Naive B cell (primary cell): ENCODE measurements around the gene PCDHGA6. TPM values are rescaled to one million over a fixed set of nuclear protein-coding genes. Genes with fewer than 3 reads are reported as not detected.
"Not testable (repeated sequence)": the region's sequence is repeated elsewhere in the genome, so short reads cannot be mapped to it uniquely, and the experiment has no call there.

Experiments used
- ATAC-seq, 2 donors: fragments of 150-1000 bp; cut with Tn5 transposase; 2 replicates each; pipeline ENCODE4 v1.10.0; 2021; ENCODE audit warnings: low read depth in 2 of 2, mild to moderate bottlenecking in 2 of 2, moderate library complexity in 2 of 2
- DNase-seq: peaks from one replicate; pipeline ENCODE4 v3.0.0; 2022
- H3K27ac Mint-ChIP-seq, 6 donors: one replicate each; pipeline ENCODE4 v1.8.0; 2020 to 2022; ENCODE audit warnings: mild to moderate bottlenecking in 6 of 6, mixed read lengths in 6 of 6, moderate library complexity in 5 of 6, inconsistent platforms in 2 of 6
- H3K27me3 Mint-ChIP-seq, 3 donors: one replicate each; pipeline ENCODE4 v1.8.0; 2021 to 2022; ENCODE audit warnings: mixed read lengths in 3 of 3, mild to moderate bottlenecking in 1 of 3
- H3K36me3 Mint-ChIP-seq, 2 donors: one replicate each; pipeline ENCODE4 v1.8.0; 2020 to 2022; ENCODE audit warnings: mixed read lengths in 2 of 2, inconsistent platforms in 1 of 2, mild to moderate bottlenecking in 1 of 2
- H3K4me1 Mint-ChIP-seq, 3 donors: one replicate each; pipeline ENCODE4 v1.8.0; 2020 to 2022; ENCODE audit warnings: mixed read lengths in 3 of 3, inconsistent platforms in 1 of 3, mild to moderate bottlenecking in 1 of 3, moderate library complexity in 1 of 3
- H3K4me3 Mint-ChIP-seq, 8 donors: one replicate each; pipeline ENCODE4 v1.8.0; 2020 to 2022; ENCODE audit warnings: mild to moderate bottlenecking in 8 of 8, mixed read lengths in 8 of 8, moderate library complexity in 8 of 8, inconsistent platforms in 2 of 8
- H3K9me3 Mint-ChIP-seq, 7 donors: one replicate each; pipeline ENCODE4 v1.8.0; 2020 to 2022; ENCODE audit warnings: mixed read lengths in 7 of 7, mild to moderate bottlenecking in 5 of 7, inconsistent platforms in 2 of 7, moderate library complexity in 1 of 7
- polyA plus RNA-seq, 6 donors: library from polyadenylated mRNA; unstranded; fragments of 300-500 nt; fragmentation: Illumina TruSeq; gene quantifications; one replicate each; pipeline ENCODE4 v1.2.3, GENCODE V29; 2021; ENCODE audit warnings: low read depth in 6 of 6

PCDHGA6 gene
- polyA plus RNA-seq, 6 donors from 2014 or later, result 0.08 TPM; not detected in 5

DNA sequence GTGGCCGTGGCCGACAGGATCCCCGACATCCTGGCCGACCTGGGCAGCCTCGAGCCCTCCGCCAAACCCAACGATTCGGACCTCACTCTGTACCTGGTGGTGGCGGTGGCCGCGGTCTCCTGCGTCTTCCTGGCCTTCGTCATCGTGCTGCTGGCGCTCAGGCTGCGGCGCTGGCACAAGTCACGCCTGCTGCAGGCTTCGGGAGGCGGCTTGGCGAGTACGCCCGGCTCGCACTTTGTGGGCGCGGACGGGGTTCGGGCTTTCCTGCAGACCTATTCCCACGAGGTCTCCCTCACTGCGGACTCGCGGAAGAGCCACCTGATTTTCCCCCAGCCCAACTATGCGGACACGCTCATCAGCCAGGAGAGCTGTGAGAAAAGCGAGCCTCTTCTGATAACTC lies 27.7 kb upstream of the PCDHGA6 start:
- ATAC-seq, H3K4me3 Mint-ChIP-seq, H3K4me1 Mint-ChIP-seq, DNase-seq: not testable (repeated sequence)
- Mint-ChIP-seq H3K9me3 (peaks cover 19 to 87% (median 43%) of the 10 kb centered on the region in 7 donors), H3K27ac (peak overlapping the region in 1 of 6 donors; percentile 62), H3K27me3 (peaks cover 66 to 90% (median 82%) of the 10 kb centered on the region in 3 donors), H3K36me3 (peaks cover 11 to 27% of the 10 kb centered on the region in 2 donors)

GRCh38 chr5:141349917-141350619 lies 23.6 kb upstream of the PCDHGA6 start, which contains the start of gene PCDHGB1:
Gene PCDHGB1 (plus strand): TSS chr5:141350099. CDS start chr5:141350261, 162 bp downstream.
- Mint-ChIP-seq H3K9me3 (peaks cover 18 to 79% (median 36%) of the 10 kb centered on the region in 7 donors), H3K36me3 (peaks cover 10 to 37% of the 10 kb centered on the region in 2 donors), H3K4me1 (peaks cover 0 to 6% (median 0%) of the 10 kb centered on the region in 3 donors), H3K27ac (peak within 1 kb of the TSS in 2 of 6 donors; percentile 90 to 94), H3K27me3 (peaks cover 55 to 87% (median 73%) of the 10 kb centered on the region in 3 donors), H3K4me3 (peak within 1 kb of the TSS in 5 of 8 donors; percentile 7 to 75 (median 65))
- DNase-seq (no peak), ATAC-seq (peak in 1 of 2 donors; percentile 28)

DNA sequence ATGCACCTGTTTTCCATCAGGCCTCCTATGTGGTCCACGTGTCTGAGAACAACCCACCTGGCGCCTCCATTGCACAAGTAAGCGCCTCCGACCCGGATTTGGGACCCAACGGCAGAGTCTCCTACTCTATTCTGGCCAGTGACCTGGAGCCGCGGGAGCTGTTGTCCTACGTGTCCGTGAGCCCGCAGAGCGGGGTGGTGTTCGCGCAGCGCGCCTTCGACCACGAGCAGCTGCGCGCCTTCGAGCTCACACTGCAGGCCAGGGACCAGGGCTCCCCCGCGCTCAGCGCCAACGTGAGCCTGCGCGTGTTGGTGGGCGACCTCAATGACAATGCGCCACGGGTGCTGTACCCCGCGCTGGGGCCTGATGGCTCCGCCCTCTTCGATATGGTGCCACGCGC lies 22.1 kb upstream of the PCDHGA6 start:
- H3K4me1 Mint-ChIP-seq, result peaks cover 0 to 6% (median 0%) of the 10 kb centered on the region in 3 donors
- DNase-seq, result no peak
- H3K9me3 Mint-ChIP-seq, result peaks cover 16 to 83% (median 38%) of the 10 kb centered on the region in 7 donors
- no peak overlapping the region for H3K27ac Mint-ChIP-seq
- H3K4me3 Mint-ChIP-seq, result no peak overlapping the region
- H3K27me3 Mint-ChIP-seq, result peaks cover 57 to 87% (median 79%) of the 10 kb centered on the region in 3 donors
- ATAC-seq, result no peak
- peaks cover 5 to 39% of the 10 kb centered on the region in 2 donors for H3K36me3 Mint-ChIP-seq

DNA sequence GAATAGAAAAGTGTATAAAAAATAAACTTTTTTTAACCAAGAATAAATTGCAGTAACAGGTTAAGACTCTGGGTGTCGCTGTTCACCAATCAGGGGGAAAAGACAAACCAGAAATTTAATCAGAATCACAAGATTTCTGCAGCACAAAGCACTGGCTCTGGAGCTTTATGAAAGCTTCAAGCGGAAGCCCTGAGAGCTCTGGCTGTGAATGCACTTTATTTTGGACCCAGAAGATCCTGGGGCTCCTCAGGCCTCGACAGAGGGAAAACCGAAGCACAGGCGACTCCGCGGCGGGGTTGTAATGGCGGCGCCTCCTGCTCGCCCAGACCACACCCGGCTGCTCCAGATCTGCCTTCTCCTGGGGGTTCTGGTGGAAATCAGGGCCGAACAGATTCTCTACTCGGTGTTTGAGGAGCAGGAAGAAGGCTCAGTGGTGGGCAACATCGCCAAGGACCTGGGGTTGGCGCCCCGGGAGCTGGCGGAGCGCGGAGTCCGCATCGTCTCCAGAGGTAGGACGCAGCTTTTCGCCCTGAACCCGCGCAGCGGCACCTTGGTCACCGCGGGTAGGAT lies 18.7 kb upstream of the PCDHGA6 start, which contains the start of gene PCDHGA4:
Gene PCDHGA4 (plus strand): TSS at position 122 of the 570 bp plus-strand sequence. CDS start 87 bp downstream, at position 209.
- H3K9me3 Mint-ChIP-seq, result peaks cover 19 to 70% (median 41%) of the 10 kb centered on the region in 7 donors
- H3K36me3 Mint-ChIP-seq, result peaks cover 9 to 49% of the 10 kb centered on the region in 2 donors
- H3K27ac Mint-ChIP-seq, result no peak within 1 kb of the TSS
- DNase-seq, result no peak
- ATAC-seq, result no peak
- H3K27me3 Mint-ChIP-seq, result peaks cover 60 to 90% (median 78%) of the 10 kb centered on the region in 3 donors
- H3K4me3 Mint-ChIP-seq, result peak within 1 kb of the TSS in 5 of 8 donors; percentile 12 to 81 (median 28)
- H3K4me1 Mint-ChIP-seq, result peaks cover 0 to 3% (median 3%) of the 10 kb centered on the region in 3 donors

- H3K27me3 Mint-ChIP-seq, result peaks cover 60 to 90% (median 78%) of the 10 kb centered on the region in 3 donors
- DNase-seq (no peak), ATAC-seq (no peak)
- no peak overlapping the region for H3K27ac Mint-ChIP-seq
- peaks cover 20 to 70% (median 44%) of the 10 kb centered on the region in 7 donors for H3K9me3 Mint-ChIP-seq
- H3K4me1 Mint-ChIP-seq, result peaks cover 0 to 4% (median 0%) of the 10 kb centered on the region in 3 donors
- H3K4me3 Mint-ChIP-seq, result peak overlapping the region in 1 of 8 donors; percentile 12
- peaks cover 11 to 49% of the 10 kb centered on the region in 2 donors for H3K36me3 Mint-ChIP-seq
These were observed 18.1 kb upstream of the PCDHGA6 start for GRCh38 chr5:141355641-141356040.

GRCh38 chr5:141356133-141356532 lies 17.6 kb upstream of the PCDHGA6 start:
- peak overlapping the region in 1 of 8 donors; percentile 18 for H3K4me3 Mint-ChIP-seq
- peaks cover 0 to 4% (median 0%) of the 10 kb centered on the region in 3 donors for H3K4me1 Mint-ChIP-seq
- peaks cover 60 to 90% (median 78%) of the 10 kb centered on the region in 3 donors for H3K27me3 Mint-ChIP-seq
- ATAC-seq (no peak), DNase-seq (no peak)
- no peak overlapping the region for H3K27ac Mint-ChIP-seq
- H3K36me3 Mint-ChIP-seq, result peaks cover 16 to 53% of the 10 kb centered on the region in 2 donors
- H3K9me3 Mint-ChIP-seq, result peaks cover 20 to 71% (median 48%) of the 10 kb centered on the region in 7 donors

DNA sequence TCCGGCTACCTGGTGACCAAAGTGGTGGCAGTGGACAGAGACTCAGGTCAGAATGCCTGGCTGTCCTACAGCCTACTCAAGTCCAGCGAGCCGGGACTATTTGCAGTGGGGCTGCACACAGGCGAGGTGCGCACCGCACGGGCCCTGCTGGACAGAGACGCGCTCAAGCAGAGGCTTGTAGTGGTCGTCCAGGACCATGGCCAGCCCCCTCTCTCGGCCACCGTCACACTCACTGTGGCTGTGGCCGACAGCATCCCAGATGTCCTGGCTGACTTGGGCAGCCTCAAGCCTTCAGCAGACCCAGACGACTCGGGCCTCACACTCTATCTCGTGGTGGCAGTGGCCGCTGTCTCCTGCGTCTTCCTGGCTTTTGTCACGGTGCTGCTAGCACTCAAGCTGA lies 16.7 kb upstream of the PCDHGA6 start:
- ATAC-seq (no peak), DNase-seq (no peak)
- Mint-ChIP-seq H3K27ac (no peak overlapping the region), H3K27me3 (peaks cover 63 to 92% (median 81%) of the 10 kb centered on the region in 3 donors), H3K9me3 (peaks cover 20 to 75% (median 51%) of the 10 kb centered on the region in 7 donors), H3K4me3 (no peak overlapping the region), H3K36me3 (peaks cover 17 to 54% of the 10 kb centered on the region in 2 donors), H3K4me1 (peaks cover 0 to 4% (median 0%) of the 10 kb centered on the region in 3 donors)

- Mint-ChIP-seq H3K27me3 (peaks cover 57 to 87% (median 75%) of the 10 kb centered on the region in 3 donors), H3K4me3 (peak within 1 kb of the TSS; percentile 67 to 89 (median 84)), H3K9me3 (peaks cover 19 to 76% (median 66%) of the 10 kb centered on the region in 7 donors), H3K36me3 (peaks cover 26 to 65% of the 10 kb centered on the region in 2 donors), H3K27ac (peak within 1 kb of the TSS in 5 of 6 donors; percentile 33 to 91 (median 65)), H3K4me1 (peaks cover 0 to 12% (median 6%) of the 10 kb centered on the region in 3 donors)
- ATAC-seq, result peak; percentile 36 to 52
- no peak for DNase-seq
These were observed 13.8 kb upstream of the PCDHGA6 start, which contains the start of gene PCDHGB2 for GRCh38 chr5:141359790-141360426. Gene PCDHGB2 (plus strand): TSS chr5:141359994. CDS start chr5:141360136, 142 bp downstream.

GRCh38 chr5:141360685-141361084 lies 13.0 kb upstream of the PCDHGA6 start:
- peak overlapping the region in 4 of 8 donors; percentile 33 to 88 (median 59) for H3K4me3 Mint-ChIP-seq
- peaks cover 25 to 78% (median 69%) of the 10 kb centered on the region in 7 donors for H3K9me3 Mint-ChIP-seq
- H3K27me3 Mint-ChIP-seq, result peaks cover 64 to 87% (median 76%) of the 10 kb centered on the region in 3 donors

GRCh38 chr5:141362719-141363118 lies 11.0 kb upstream of the PCDHGA6 start:
- Mint-ChIP-seq H3K27ac (peak overlapping the region in 1 of 6 donors; percentile 56), H3K36me3 (peaks cover 26 to 60% of the 10 kb centered on the region in 2 donors), H3K9me3 (peaks cover 22 to 80% (median 63%) of the 10 kb centered on the region in 7 donors), H3K27me3 (peaks cover 51 to 79% (median 71%) of the 10 kb centered on the region in 3 donors), H3K4me1 (peaks cover 0 to 12% (median 6%) of the 10 kb centered on the region in 3 donors), H3K4me3 (peak overlapping the region in 3 of 8 donors; percentile 10 to 34 (median 29))
- ATAC-seq (no peak), DNase-seq (no peak)

More at GRCh38 chr5:141360685-141361084, 13.0 kb upstream of the PCDHGA6 start:
- H3K4me1 Mint-ChIP-seq, result peaks cover 0 to 12% (median 6%) of the 10 kb centered on the region in 3 donors
- H3K36me3 Mint-ChIP-seq, result peaks cover 26 to 66% of the 10 kb centered on the region in 2 donors
- peak overlapping the region in 2 of 6 donors; percentile 23 to 89 for H3K27ac Mint-ChIP-seq
- ATAC-seq (no peak), DNase-seq (no peak)

- H3K27me3 Mint-ChIP-seq, result peaks cover 50 to 76% (median 75%) of the 10 kb centered on the region in 3 donors
- H3K27ac Mint-ChIP-seq, result peak within 1 kb of the TSS in 2 of 6 donors; percentile 77 to 88
- peaks cover 17 to 77% (median 60%) of the 10 kb centered on the region in 7 donors for H3K9me3 Mint-ChIP-seq
- ATAC-seq (no peak), DNase-seq (no peak)
- H3K4me3 Mint-ChIP-seq, result peak within 1 kb of the TSS in 3 of 8 donors; percentile 38 to 70 (median 65)
- H3K36me3 Mint-ChIP-seq, result peaks cover 26 to 54% of the 10 kb centered on the region in 2 donors
- peaks cover 0 to 12% (median 6%) of the 10 kb centered on the region in 3 donors for H3K4me1 Mint-ChIP-seq
These were observed 9.6 kb upstream of the PCDHGA6 start, which contains the start of gene PCDHGA5 for GRCh38 chr5:141363952-141364660. Gene PCDHGA5 (plus strand): TSS chr5:141364162. CDS start chr5:141364331, 169 bp downstream.
